ENCODE results near the gene DLGAP3. TPM values are rescaled to one million over a fixed set of nuclear protein-coding genes. Genes with fewer than 3 reads are reported as not detected.

The DLGAP3 gene
- total and polyA plus RNA-seq, 2 donors (not counting 3 experiments of a cell fraction or from before 2014, with no cell fraction given) = 0.04 to 0.20 TPM

DNA sequence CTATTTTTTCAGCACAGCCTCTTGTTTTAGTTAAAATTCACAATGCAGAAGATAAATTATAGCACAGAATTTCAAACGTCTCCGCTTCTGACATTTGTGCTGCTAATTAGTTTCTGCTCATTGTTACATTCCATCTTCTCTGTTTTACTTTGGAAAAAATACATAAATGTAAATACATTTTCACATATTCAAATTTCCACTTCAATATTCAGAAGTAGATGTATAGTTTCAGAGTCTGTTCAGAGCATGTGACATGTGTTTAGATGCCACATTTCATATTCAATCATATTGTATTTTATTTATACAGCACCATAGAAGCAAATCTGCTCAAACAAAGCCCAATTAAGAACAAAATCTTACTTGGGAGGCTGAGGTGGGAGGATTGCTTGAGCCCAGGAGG, 36.1 kb upstream of the DLGAP3 start:
- no peak overlapping the region for H3K4me2 ChIP-seq (ENCODE audit: insufficient read depth, low read length)
- no peak for DNase-seq (ENCODE audit: low read depth, low spot score)
- H3K36me3 ChIP-seq (ENCODE audit: control insufficient read depth in 2 of 2, extremely low read depth in 1 of 2, insufficient read depth in 2 of 2, low read length in 2 of 2) = no peaks in the 10 kb centered on the region
- no peak overlapping the region for H3K9ac ChIP-seq (replicated peaks; ENCODE audit: extremely low read depth, insufficient read depth, low read length)
- no peaks in the 10 kb centered on the region for H3K9me1 ChIP-seq (replicated peaks; ENCODE audit: control insufficient read depth, extremely low read depth, insufficient read depth, low read length)
- H3K79me2 ChIP-seq (ENCODE audit: control insufficient read depth, insufficient read depth, low read length) = no peaks in the 10 kb centered on the region
- intact Hi-C loops (cut with micrococcal nuclease) (no loop called here), dilution Hi-C loops (cut with MboI; ENCODE audit: extremely low pct_ligation_motif_present, low sequenced_read_pairs) (no loop called here)
- H3K4me1 ChIP-seq (ENCODE audit: control insufficient read depth, extremely low read depth, insufficient read depth, low read length) = no peaks in the 10 kb centered on the region
- no peak overlapping the region for H3K27ac ChIP-seq (ENCODE audit: insufficient read depth, low read depth, low read length)
- TF ChIP-seq EZH2 (IDR thresholded peaks at IDR 0.05; ENCODE audit: borderline replicate concordance, low read depth, low read length, severe bottlenecking) = no peak
- TF ChIP-seq, protein P1, sequence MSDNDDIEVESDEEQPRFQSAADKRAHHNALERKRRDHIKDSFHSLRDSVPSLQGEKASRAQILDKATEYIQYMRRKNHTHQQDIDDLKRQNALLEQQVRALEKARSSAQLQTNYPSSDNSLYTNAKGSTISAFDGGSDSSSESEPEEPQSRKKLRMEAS (IDR thresholded peaks at IDR 0.05; ENCODE audit: insufficient read depth, insufficient read length) = no peak
- no peak for TF ChIP-seq FOS (IDR thresholded peaks at IDR 0.05; ENCODE audit: borderline replicate concordance, insufficient read depth, low read length)
- TF ChIP-seq GATA2 (IDR thresholded peaks at IDR 0.05; ENCODE audit: insufficient read depth, insufficient read length, low read depth, low read length) = no peak
- no peak for TF ChIP-seq POLR2AphosphoS5 (IDR thresholded peaks at IDR 0.05; ENCODE audit: insufficient read depth, low read depth, low read length)
- TF ChIP-seq MYC (IDR thresholded peaks at IDR 0.05; ENCODE audit: low read depth, low read length) = no peak
- H3K9me3 ChIP-seq (replicated peaks; ENCODE audit: control insufficient read depth, insufficient read depth, low read length) = no peaks in the 10 kb centered on the region
- no peaks in the 10 kb centered on the region for H3K27me3 ChIP-seq (ENCODE audit: control insufficient read depth in 2 of 2, insufficient read depth in 2 of 2, low read length in 2 of 2)
- ChIA-PET POLR2A (no interaction called here), CTCF (no interaction called here)
- no peak for FAIRE-seq
- no peak overlapping the region for H2AFZ ChIP-seq (ENCODE audit: low read depth, low read length)
- no TSS peak for BruUV-seq (replicated peaks)
- H4K20me1 ChIP-seq (replicated peaks; ENCODE audit: control insufficient read depth, extremely low read depth, insufficient read depth, low read length) = no peaks in the 10 kb centered on the region
- no peak overlapping the region for H3K4me3 ChIP-seq (replicated peaks in 1 of 3; ENCODE audit: insufficient read depth in 1 of 3, low read depth in 1 of 3, low read length in 3 of 3)

DNA sequence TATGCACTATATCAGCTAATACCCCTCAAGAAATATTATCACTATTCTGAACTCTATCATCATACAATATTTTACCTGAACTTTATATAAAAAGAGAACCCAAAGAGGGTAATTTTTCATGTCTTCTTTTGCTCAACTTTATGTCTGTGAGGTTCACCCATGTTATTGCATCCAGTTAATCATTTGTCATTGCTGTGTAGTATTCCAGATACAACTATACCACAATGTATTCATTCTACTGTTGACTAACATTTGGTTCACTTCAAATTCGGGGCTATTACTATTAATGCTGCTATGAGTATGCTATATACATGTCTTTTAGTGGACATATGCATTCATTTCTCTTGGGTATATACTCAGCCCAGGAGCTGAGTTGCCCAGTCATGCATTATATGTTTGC, 21.0 kb upstream of the DLGAP3 start:
- no peak for DNase-seq (ENCODE audit: low read depth, low spot score)
- no peak overlapping the region for H3K27ac ChIP-seq (ENCODE audit: insufficient read depth, low read depth, low read length)
- no peak overlapping the region for H3K4me2 ChIP-seq (ENCODE audit: insufficient read depth, low read length)
- no peaks in the 10 kb centered on the region for H3K36me3 ChIP-seq (ENCODE audit: control insufficient read depth in 2 of 2, extremely low read depth in 1 of 2, insufficient read depth in 2 of 2, low read length in 2 of 2)
- H3K4me3 ChIP-seq (replicated peaks in 1 of 3; ENCODE audit: insufficient read depth in 1 of 3, low read depth in 1 of 3, low read length in 3 of 3) = no peak overlapping the region
- no TSS peak for BruUV-seq (replicated peaks)
- H3K9me1 ChIP-seq (replicated peaks; ENCODE audit: control insufficient read depth, extremely low read depth, insufficient read depth, low read length) = no peaks in the 10 kb centered on the region
- intact Hi-C loops (cut with micrococcal nuclease) = no loop called here
- no peaks in the 10 kb centered on the region for H3K27me3 ChIP-seq (ENCODE audit: control insufficient read depth in 2 of 2, insufficient read depth in 2 of 2, low read length in 2 of 2)
- ChIA-PET POLR2A (no interaction called here), CTCF (interaction anchor here (0.5 to 1.9 kb wide), 3 partner anchors 10 to 257 kb away, joined by 3 to 5 read pairs (median 3); no protein-coding TSS in a partner anchor)
- no peaks in the 10 kb centered on the region for H3K9me3 ChIP-seq (replicated peaks; ENCODE audit: control insufficient read depth, insufficient read depth, low read length)
- no peaks in the 10 kb centered on the region for H3K4me1 ChIP-seq (ENCODE audit: control insufficient read depth, extremely low read depth, insufficient read depth, low read length)
- H3K79me2 ChIP-seq (ENCODE audit: control insufficient read depth, insufficient read depth, low read length) = no peaks in the 10 kb centered on the region
- dilution Hi-C loops (cut with MboI; ENCODE audit: extremely low pct_ligation_motif_present, low sequenced_read_pairs) = no loop called here
- no peak overlapping the region for H2AFZ ChIP-seq (ENCODE audit: low read depth, low read length)
- FAIRE-seq = no peak
- H3K9ac ChIP-seq (replicated peaks; ENCODE audit: extremely low read depth, insufficient read depth, low read length) = no peak overlapping the region
- H4K20me1 ChIP-seq (replicated peaks; ENCODE audit: control insufficient read depth, extremely low read depth, insufficient read depth, low read length) = no peaks in the 10 kb centered on the region
- TF ChIP-seq MYC (IDR thresholded peaks at IDR 0.05; ENCODE audit: low read depth, low read length) = no peak
- TF ChIP-seq POLR2A (IDR thresholded peaks at IDR 0.05; ENCODE audit: low read depth, low read length) = no peak
- TF ChIP-seq POLR2AphosphoS5 (IDR thresholded peaks at IDR 0.05; ENCODE audit: insufficient read depth, low read depth, low read length) = no peak
- TF ChIP-seq JUN (IDR thresholded peaks at IDR 0.05; ENCODE audit: borderline replicate concordance, insufficient read depth, insufficient read length, low read depth) = no peak
- TF ChIP-seq, protein P1 (IDR thresholded peaks at IDR 0.05; ENCODE audit: insufficient read depth, insufficient read length) = no peak
- no peak for TF ChIP-seq FOS (IDR thresholded peaks at IDR 0.05; ENCODE audit: borderline replicate concordance, insufficient read depth, low read length)
- no peak for TF ChIP-seq EZH2 (IDR thresholded peaks at IDR 0.05; ENCODE audit: borderline replicate concordance, low read depth, low read length, severe bottlenecking)
- TF ChIP-seq, protein P2, sequence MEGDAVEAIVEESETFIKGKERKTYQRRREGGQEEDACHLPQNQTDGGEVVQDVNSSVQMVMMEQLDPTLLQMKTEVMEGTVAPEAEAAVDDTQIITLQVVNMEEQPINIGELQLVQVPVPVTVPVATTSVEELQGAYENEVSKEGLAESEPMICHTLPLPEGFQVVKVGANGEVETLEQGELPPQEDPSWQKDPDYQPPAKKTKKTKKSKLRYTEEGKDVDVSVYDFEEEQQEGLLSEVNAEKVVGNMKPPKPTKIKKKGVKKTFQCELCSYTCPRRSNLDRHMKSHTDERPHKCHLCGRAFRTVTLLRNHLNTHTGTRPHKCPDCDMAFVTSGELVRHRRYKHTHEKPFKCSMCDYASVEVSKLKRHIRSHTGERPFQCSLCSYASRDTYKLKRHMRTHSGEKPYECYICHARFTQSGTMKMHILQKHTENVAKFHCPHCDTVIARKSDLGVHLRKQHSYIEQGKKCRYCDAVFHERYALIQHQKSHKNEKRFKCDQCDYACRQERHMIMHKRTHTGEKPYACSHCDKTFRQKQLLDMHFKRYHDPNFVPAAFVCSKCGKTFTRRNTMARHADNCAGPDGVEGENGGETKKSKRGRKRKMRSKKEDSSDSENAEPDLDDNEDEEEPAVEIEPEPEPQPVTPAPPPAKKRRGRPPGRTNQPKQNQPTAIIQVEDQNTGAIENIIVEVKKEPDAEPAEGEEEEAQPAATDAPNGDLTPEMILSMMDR (IDR thresholded peaks at IDR 0.05; ENCODE audit: extremely low read depth in 1 of 2, insufficient read depth in 1 of 2, low read depth in 1 of 2, low read length in 2 of 2) = no peak
- no peak for TF ChIP-seq GATA2 (IDR thresholded peaks at IDR 0.05; ENCODE audit: insufficient read depth, insufficient read length, low read depth, low read length)
